OCI-M2 (cell line): ENCODE measurements around the gene TSPYL1.

Source experiments
- DNase-seq: peaks from one replicate; lab custom pipeline; 2025; ENCODE audit not compliant: unreplicated experiment; lab: John Stamatoyannopoulos, UW

Gene TSPYL1

GRCh38 chr6:116265041-116265829 is 14.5 kb downstream of the TSPYL1 start:
- no peak for DNase-seq

- DNase-seq: no peak
Observed at GRCh38 chr6:116263353-116263752, 16.4 kb downstream of the TSPYL1 start.

GRCh38 chr6:116258520-116258919 is 21.2 kb downstream of the TSPYL1 start:
- DNase-seq: no peak

GRCh38 chr6:116256694-116257093 is 23.0 kb downstream of the TSPYL1 start:
- no peak for DNase-seq

GRCh38 chr6:116255246-116255800 is 24.4 kb downstream of the TSPYL1 start:
- DNase-seq: no peak

GRCh38 chr6:116254297-116255056 is 25.3 kb downstream of the TSPYL1 start:
- DNase-seq: no peak

GRCh38 chr6:116253505-116254296 is 26.0 kb downstream of the TSPYL1 start, which contains the start of gene TSPYL4:
Gene TSPYL4, minus strand, starts transcription at chr6:116254075. Its CDS starts 67 bp downstream, at chr6:116254008.
- peak; percentile 71 for DNase-seq

GRCh38 chr6:116253188-116253504 is 26.6 kb downstream of the TSPYL1 start:
- no peak for DNase-seq

- DNase-seq: no peak
Observed at GRCh38 chr6:116251568-116252384, 28.0 kb downstream of the TSPYL1 start.

- DNase-seq: no peak
Observed at GRCh38 chr6:116248577-116248976, 31.2 kb downstream of the TSPYL1 start.

- DNase-seq: no peak
Observed at GRCh38 chr6:116247285-116247684, 32.4 kb downstream of the TSPYL1 start.

GRCh38 chr6:116246089-116246488 is 33.6 kb downstream of the TSPYL1 start:
- no peak for DNase-seq

GRCh38 chr6:116244284-116244683 is 35.4 kb downstream of the TSPYL1 start:
- DNase-seq: no peak

- no peak for DNase-seq
Observed at GRCh38 chr6:116239856-116240255, 39.9 kb downstream of the TSPYL1 start.

GRCh38 chr6:116239256-116239655 is 40.5 kb downstream of the TSPYL1 start:
- DNase-seq: no peak

- DNase-seq: no peak
Observed at GRCh38 chr6:116238083-116238482, 41.6 kb downstream of the TSPYL1 start.

GRCh38 chr6:116234689-116235088 is 45.0 kb downstream of the TSPYL1 start:
- DNase-seq: no peak

- no peak for DNase-seq
Observed at GRCh38 chr6:116229287-116229913, 50.3 kb downstream of the TSPYL1 start.
